ENCODE data around the gene CAMTA1.
"Not testable (repeated sequence)": the region's sequence is repeated elsewhere in the genome, so short reads cannot be mapped to it uniquely, and the experiment has no call there.

The CAMTA1 gene

DNA sequence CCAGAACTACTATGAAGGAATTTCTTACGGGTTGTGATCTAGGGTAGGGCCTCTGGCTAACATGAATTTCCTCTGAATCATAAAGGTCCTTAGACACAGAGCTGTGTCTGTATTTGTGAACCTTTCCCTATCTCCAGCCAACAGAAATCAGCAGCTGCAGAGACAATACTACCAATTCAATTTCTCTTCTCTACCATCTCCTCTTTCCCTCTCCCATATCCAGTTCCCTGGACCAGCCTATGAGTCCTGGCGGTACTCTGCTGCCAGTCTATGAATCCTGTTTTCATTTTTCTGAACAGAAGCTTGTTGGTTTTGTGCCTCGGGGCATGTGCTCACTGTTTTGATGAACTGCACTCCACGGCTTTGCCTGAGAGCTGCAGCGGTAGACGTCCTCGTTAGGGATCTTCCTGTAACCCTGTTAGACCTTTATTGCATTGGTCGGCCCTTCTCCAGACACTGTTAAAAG lies 527.9 kb downstream of the CAMTA1 start:
- DNase-seq (ENCODE audit: low read depth) = no peak

DNA sequence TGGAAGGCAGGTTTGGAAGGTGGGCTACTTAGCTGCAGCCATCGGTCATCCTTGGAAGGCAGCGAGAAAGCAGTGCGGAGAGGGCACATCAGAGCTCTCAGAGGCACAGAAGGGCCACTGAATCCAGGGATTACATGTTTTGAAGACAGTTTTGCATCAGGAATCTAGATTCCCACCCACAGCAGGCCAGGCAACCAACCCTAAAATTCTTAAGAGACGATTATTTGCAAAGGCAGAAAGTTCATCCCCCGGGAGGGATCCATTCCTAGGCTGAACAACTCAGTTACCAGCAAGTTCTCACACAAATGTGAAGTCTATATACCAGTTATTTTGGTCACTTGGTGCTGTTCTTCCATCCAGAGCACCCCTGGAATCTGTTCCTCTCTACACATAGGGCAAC lies 528.6 kb downstream of the CAMTA1 start:
- no peak for DNase-seq (ENCODE audit: low read depth)

DNA sequence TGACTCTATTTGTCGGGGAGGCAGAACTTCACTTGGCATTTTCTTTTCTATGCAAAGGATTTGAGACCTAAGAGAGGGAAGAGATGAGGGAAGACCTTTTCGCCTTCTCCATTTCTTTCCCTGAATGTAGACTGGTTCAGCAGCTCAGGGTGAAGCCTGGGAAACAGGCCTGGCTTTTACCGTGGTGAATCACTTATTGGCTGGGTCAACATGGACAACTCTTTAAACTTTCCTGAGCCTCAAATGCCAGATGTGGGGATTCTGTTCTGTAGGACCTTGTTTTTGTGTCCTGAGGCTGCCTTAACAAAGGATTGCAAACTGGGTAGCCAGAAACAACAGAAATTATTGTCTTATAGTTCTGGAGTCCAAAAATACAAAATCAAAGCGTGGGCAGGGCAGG lies 530.1 kb downstream of the CAMTA1 start:
- DNase-seq (ENCODE audit: low read depth) = no peak

DNA sequence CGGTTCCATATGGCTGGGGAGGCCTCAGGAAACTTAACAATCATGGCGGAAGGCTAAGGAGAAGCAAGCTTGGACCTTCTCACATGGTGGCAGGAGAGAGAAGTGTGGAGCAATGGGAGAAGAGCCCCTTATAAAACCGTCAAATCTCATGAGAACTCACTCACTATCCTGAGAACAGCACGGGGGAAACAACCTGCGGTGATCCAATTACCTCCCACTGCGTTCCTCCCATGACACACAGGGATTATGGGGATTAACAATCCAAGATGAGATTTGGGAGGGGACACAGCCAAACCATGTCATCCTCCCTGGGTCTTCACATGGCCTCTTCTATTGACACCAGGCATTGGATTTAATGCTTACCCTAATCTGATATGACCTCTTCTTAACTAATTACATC lies 530.7 kb downstream of the CAMTA1 start:
- no peak for DNase-seq (ENCODE audit: low read depth)

DNA sequence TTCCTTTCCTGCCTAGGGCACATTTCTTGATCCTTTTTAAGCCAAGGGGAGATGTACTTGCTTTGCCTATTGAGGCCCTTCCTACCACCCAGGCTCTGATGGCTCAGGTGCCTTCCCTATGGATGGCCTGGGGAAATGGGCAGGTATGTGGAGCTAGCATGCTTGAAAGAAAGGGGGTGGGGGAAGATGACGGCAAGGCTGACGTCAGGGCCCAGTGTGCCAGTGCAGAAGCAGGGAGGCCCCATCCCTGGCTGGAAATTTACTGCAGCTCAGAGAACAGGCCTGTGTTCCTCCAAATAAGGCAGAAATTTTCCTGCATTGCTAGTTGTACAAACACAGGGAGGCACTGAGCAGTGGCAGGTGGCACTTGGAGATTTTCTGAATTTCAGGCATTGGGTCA lies 532.6 kb downstream of the CAMTA1 start:
- no peak for DNase-seq (ENCODE audit: low read depth)

DNA sequence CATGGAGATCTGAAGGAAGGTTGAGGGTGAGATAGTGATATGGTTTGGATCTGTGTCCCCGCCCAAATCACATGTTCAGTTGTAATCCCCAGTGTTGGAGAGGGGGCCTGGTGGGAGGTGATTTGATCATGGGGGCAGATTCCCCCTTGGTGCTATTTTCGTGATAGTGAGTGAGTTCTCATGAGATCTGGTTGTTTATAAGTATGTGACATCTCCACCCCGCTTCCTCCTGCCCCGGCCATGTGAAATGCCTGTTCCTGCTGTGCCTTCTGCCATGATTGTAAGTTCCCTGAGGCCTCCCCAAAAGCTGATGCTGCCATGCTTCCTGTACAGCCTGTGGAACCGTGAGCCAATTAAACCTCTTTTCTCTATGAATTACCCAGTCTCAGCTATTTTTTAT lies 533.9 kb downstream of the CAMTA1 start:
- DNase-seq (ENCODE audit: low read depth) = no peak

DNA sequence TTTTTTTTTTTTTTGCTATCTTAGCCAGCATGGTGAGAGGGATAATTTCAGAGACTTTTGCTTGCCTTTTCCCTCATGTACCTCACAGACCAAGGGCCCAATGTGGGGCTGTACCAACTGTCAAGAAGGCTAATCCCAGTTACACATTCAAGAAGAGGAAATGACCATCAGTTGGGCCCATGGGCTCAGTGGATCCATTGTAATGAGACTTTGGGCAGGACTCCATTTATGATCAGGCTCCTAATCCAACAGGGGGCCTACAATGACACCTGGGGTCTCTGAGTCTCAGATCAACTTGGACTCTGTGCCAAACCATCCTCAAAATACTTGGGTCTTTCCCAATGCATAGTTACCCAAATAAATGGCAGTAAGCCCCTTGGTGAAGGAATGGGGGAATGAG lies 535.4 kb downstream of the CAMTA1 start:
- no peak for DNase-seq (ENCODE audit: low read depth)

DNA sequence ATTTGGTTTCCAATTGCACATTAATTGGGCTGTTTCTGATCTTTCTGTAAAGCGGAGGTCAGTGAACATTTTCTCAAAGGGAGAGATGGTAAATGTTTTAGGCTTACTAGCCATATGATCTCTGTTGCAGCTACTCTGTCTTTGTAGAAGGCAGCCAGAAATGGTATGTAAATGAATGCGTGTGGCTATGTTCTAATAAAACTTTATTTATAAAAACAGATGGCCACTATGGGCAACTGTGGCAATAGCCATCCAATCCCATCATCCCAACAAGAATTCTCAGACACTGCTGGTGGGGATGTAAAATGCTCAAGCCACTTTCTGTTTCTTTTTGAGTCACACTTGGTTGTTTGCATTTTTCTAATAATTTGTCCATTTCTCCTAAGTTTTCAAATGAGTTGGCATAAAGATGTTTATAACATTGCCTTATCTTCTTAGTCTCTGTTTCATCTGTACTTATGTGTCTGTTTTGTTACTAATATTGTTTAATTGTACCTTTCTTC lies 537.1 kb downstream of the CAMTA1 start:
- DNase-seq (ENCODE audit: low read depth) = no peak

DNA sequence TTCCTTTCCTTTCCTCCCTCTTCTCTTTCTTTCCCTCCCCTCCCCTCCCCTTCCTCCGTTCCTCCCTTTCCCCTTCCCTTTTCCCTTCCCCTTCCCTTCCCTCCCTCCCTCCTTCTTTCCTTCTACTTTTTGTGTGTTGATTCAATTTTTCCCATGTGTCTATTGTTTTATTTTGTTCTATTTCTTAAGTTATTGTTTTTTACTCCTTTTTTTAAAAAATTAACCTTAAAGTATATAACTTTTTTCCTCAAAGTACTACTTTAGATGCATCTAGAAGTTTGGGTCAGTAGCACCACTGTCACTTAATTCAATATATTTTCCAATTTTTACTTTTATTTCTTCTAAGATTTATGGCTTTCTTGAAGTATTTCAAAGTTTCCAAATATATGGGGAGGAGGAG lies 537.7 kb downstream of the CAMTA1 start:
- no peak for DNase-seq (ENCODE audit: low read depth)

DNA sequence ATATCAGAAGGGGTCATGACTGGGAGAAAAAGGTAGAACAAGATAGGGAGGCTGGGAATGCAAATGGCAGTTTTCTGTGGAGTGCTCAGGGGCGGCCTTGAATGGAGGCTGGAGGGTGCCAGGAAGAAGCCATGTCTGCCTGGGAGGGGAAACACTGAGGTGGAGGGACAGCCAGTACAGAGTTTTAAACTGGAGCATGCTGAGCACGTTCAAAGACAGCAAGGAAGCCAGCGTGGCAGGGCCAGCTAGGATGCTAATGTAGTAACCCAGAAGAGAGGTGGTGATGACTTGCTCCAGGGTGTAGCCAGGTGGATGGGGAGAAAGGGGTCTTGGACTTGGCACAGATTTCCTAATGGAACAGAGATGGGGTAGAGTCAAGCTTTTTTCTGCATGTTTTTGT lies 540.0 kb downstream of the CAMTA1 start:
- DNase-seq (ENCODE audit: low read depth) = no peak

DNA sequence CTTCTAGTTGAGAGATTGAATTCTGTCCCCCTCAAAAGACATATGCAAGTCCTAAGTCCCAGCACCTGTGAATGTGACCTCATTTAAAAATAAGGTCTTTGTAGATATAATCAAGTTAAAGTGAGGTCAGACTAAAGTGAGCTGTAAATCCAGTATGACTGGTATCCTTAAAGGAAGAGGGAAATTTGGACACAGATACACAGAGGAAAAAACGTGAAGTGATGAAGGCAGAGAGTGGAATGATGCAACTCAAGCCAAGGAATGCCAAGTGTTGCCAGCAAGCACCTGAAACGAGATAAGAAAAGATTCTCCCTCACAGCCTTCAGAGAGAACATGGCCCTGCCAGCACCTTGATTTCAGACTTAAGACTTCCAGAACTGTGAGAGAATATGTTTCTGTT lies 541.1 kb downstream of the CAMTA1 start:
- no peak for DNase-seq (ENCODE audit: low read depth)

DNA sequence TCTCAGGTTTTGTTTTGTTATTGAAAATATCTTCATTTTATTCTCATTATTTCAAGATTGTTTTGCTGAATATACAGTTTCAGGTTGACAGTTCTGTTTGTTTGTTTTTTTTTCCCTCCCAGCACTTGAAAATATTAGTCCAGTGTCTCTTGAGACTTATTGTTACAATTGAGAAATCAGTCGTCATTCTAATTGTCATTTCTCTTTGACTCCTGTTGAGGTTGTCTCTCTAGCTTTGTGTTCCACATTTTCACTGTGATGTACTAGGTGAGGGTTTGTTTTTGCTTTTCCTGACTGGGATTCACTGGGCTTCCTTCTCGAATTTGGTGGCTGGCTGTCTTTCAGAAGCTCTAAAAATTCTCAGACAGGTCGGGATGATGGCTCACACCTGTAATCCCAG lies 542.6 kb downstream of the CAMTA1 start:
- no peak for DNase-seq (ENCODE audit: low read depth)

DNA sequence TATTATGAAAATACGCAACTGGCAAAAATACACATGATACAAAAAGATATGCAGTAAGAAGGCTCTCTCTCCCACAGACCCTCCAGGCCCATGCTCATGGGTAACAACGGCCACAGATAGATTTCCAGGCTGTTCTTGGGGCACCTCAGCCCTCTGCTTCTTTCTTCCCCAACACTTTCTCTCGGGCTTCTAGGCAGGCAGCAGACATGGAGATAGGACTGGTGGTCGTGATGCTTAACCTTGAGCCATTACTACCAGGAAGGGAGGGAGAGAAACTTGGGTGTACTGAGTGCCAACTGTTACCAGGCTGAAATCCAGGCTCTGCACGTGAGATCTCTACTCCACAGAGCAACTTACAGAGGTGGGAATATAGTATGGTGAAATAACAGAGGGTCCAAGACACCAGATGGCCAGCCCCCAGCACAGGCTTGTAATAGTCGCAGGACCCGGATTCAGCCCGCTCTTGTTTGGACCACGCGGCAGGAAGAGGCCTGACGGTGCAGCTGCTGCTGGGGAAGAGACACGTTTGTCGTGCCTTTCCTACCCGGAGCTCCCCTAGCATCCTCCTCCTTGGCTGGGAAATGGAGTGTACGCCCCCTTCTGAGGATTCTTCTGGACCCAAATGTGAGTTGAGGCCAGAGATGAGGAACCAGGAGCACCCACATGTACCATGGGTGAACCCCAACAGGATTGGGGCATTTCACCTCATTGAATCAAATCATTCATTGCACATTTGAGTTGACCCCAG lies 544.8 kb downstream of the CAMTA1 start:
- DNase-seq (ENCODE audit: low read depth) = no peak

DNA sequence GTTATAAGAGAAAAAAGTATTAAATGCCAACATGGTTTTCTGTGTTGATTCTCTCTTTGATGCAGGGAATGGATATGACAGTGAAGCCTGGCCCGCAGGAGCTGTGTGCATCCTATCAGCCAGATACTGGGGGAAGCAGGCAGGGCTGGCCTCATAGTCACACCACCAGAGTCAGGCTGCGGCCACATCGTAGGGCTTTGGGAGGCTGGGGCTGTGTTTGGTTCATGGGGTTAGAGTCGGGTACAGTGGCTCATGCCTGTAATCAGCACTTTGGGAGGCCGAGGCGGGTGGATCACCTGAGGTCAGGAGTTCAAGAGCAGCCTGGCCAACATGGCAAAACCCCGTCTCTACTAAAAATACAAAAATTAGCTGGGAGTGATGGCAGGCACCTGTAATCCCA lies 545.5 kb downstream of the CAMTA1 start:
- DNase-seq (ENCODE audit: low read depth) = not testable (repeated sequence)

DNA sequence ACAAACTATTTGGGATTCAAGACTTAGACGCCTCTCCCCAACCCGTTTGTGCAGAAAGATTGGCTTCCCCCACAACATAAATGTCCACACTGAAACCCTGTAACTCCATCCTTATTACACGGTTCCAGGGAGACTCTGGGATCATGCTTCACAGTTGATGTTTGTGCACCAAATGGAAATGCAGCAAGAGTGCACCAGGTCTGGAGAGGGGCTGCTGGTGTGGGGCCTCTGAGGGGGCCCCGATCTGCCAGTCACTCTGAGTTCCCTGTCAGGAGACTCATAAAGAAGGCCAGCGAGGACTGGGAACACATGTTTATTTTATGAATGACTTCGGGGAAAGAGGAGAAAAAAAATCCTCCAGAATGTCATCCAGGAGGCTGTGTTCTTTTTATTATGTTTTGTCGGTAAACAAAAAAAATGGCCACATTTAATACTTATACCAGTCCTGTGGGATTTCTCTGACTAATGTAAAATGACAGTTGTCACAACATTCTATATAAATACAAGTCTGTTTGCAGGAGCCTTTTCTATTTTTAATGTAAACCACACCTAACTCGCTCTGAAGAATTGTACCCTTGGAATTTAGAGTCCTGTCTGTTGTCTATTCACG lies 546.8 kb downstream of the CAMTA1 start:
- no peak for DNase-seq (ENCODE audit: low read depth)

DNA sequence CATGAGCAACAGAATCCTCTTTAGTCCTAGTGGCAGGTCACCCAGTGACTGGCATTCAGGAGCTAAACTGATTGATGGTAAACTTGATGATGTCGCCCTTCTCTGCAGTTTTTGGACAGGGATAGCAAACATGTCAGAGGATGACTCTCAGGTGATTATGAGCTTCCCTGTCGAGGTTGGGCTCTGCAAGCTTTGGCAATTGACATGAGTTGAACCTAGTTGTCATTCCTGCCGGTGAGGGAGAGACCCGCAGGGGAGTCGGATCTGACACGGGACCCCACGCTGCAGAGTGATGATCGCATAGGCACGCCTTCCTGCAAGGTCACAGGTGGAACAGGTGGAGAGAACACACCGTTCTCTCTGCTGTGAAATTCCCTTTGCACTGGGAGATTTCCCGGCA lies 547.8 kb downstream of the CAMTA1 start:
- DNase-seq (ENCODE audit: low read depth) = no peak

DNA sequence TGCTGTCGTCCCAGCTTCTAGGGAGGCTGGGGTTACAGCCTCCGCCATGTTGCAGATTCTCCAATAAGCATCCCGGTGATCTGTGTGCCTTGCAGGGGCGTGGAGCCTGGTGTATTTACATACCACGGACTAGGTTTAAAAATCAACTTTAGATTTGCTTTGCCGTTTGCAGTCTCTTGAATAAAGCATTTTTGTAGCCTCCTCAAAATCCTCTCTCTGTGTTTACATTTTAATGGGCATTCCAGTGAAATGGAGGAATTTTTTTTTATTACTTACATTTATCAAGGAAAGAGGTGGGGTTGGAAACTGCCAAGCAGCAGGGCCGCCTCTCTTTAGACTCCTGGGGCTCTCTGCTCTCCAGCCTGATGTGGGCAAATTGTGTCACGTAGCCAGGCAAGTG lies 548.4 kb downstream of the CAMTA1 start:
- DNase-seq (ENCODE audit: low read depth) = no peak

DNA sequence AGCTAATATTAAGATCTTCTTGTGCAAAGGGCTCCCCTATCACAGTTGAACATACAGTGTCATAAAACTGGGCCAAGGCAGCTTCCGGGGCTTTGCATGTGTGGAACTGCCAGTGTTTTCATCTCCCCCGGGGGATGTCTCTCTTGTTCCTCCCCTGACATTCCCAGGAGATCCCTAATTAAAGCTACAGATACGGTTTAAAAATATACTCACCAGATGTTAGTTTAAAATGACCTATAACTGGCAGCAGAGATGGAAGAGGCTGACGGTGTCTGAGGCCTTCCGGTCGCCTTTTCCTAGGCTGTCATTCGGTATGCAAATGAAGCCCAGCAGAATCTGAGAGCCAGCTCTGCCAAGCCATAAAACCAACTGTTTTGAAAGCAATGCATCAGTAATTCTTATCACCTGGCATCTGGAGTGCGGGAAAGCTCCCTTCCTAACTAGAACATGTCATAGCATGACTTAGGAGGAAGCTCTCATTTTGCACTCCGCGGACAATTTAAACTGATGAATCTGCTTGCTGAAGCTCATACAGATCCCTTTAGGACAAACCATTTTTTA lies 549.3 kb downstream of the CAMTA1 start:
- DNase-seq (ENCODE audit: low read depth) = no peak

DNA sequence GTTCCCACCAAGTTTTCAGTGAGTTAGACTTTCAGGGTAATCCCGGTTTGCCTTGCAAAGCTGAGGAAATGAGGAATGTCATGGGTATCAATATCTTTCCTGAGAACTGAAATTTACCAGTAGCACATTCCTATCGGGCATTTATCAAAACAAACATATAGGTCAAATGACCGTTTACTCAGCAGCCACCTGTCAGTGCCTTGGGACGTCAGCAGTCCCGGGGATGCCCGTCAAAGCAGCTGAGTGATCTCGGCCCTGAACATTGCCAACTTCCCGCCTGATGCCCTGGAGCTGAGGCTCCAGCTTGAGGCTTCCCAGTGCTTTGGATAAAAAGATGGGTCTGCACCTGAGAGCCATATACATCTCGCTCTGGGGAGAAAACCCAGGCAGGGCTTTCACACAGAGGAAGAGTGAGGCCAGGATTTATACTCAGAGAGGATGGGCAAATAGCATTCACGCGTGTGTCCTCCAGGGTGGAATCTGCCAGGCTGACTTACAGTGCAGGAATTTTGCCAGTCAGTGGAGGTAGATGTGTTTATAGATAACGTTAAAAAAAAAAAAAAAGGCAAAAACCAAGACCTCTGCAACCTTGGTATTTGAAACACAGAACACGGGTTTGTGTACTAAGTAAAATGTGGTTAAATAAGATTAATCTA lies 550.1 kb downstream of the CAMTA1 start:
- no peak for DNase-seq (ENCODE audit: low read depth)

DNA sequence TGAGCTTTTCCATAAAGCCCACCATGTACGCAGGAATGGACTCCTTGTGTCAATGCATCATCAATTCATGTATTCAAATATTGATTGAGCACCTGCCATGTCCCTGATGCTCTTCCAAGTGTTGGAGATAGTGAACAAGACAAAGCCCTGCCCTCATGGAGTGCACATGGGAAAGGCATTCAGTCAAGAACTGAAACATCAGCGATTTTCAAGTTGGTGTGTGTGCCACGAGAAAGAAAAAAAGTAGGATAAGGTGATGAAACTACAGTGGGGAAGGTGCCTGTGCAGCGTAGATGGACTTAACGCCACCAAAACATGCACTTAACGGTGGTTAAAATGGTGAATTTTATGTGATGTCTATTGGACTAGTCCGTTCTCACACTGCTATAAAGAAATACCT lies 553.2 kb downstream of the CAMTA1 start:
- DNase-seq (ENCODE audit: low read depth) = no peak

DNA sequence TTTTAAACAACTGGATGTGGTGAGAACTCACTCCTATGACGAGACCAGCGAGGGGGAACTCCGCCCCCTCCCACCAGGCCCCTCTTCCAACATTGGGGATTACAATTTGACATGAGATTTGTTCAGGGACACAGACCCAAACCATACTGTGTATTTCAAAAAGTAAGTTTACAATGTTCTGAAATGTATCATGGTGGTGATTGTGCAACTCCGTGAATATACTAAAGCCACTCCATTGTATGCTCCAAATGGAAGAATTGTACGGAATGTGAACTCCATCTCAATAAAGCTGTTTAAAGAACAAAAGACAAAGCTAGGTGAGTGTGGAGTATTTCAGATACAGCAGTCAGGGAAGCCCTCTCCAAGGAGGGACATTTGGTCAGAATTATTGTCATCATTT lies 553.8 kb downstream of the CAMTA1 start:
- no peak for DNase-seq (ENCODE audit: low read depth)

DNA sequence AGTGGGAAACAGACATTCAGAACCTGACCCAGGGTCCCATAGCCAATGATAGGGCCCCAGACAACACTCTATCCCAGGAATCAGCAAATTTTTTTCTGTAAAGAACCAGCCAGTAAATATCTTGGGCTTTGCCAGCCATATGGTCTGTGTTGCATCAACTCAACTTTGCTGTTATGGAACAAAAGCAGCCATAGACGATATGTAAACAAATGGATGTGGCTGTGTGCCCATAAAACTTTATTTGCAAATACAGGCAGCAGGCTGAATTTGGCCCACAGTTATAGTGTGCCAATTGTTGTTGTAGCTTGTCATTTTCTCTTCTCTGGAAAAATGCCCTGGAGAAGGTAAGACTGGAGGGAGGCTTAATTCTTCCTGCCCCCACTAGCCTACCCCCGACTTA lies 554.7 kb downstream of the CAMTA1 start:
- no peak for DNase-seq (ENCODE audit: low read depth)

Data from stimulated activated CD8-positive, alpha-beta memory T cell treated with anti-CD3 and anti-CD28 coated beads, Interleukin-12 subunit alpha, Interleukin-12 subunit beta, amount 100 ng/mL, for 1 hour (primary cell).